ENCODE measurements around the gene AGAP1.

AGAP1 gene

GRCh38 chr2:235564884-235565530 lies 71.2 kb downstream of the AGAP1 start:
- DNase-seq (ENCODE audit: insufficient read length) (no peak), FAIRE-seq (no peak)
- TF ChIP-seq POLR2AphosphoS5 (IDR thresholded peaks at IDR 0.05; ENCODE audit: low read depth, low read length) (no peak), TAF1 (IDR thresholded peaks at IDR 0.05; ENCODE audit: borderline replicate concordance, low read depth, low read length) (no peak), POLR2A (IDR thresholded peaks at IDR 0.05; ENCODE audit: low read depth, low read length) (no peak)

- TF ChIP-seq POLR2AphosphoS5 (IDR thresholded peaks at IDR 0.05; ENCODE audit: low read depth, low read length): no peak
- TF ChIP-seq POLR2A (IDR thresholded peaks at IDR 0.05; ENCODE audit: low read depth, low read length): no peak
- no peak for DNase-seq (ENCODE audit: insufficient read length)
- FAIRE-seq: no peak
Measured at GRCh38 chr2:235566415-235566814, 72.6 kb downstream of the AGAP1 start.

- no peak for DNase-seq (ENCODE audit: insufficient read length)
- TF ChIP-seq POLR2AphosphoS5 (IDR thresholded peaks at IDR 0.05; ENCODE audit: low read depth, low read length) (no peak), POLR2A (IDR thresholded peaks at IDR 0.05; ENCODE audit: low read depth, low read length) (no peak), TAF1 (IDR thresholded peaks at IDR 0.05; ENCODE audit: borderline replicate concordance, low read depth, low read length) (no peak)
- FAIRE-seq: no peak
Measured at GRCh38 chr2:235566931-235567495, 73.2 kb downstream of the AGAP1 start.

GRCh38 chr2:235567842-235568241 lies 74.0 kb downstream of the AGAP1 start:
- FAIRE-seq: no peak
- no peak for DNase-seq (ENCODE audit: insufficient read length)
- TF ChIP-seq POLR2AphosphoS5 (IDR thresholded peaks at IDR 0.05; ENCODE audit: low read depth, low read length): no peak
- no peak for TF ChIP-seq POLR2A (IDR thresholded peaks at IDR 0.05; ENCODE audit: low read depth, low read length)
- TF ChIP-seq TAF1 (IDR thresholded peaks at IDR 0.05; ENCODE audit: borderline replicate concordance, low read depth, low read length): no peak

DNA sequence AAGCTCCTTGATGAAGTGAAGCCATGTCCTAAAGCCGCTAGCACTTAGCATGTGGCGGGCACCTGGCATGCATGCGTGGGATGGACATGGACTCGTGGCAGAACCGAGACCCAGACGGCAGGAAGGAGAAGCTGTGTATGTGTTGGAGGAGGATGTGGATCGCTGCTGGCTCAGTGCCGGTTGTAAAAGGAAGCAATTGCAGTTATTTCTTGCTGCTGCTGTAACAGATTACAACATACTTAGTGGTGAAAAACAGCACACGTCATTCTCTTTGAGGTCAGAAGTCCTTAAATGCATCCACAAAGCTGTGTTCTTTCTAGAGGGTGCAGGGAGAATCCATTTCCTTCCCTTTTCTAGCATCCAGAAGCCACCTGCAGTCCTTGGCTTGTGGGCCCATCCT lies 74.6 kb downstream of the AGAP1 start:
- no peak for FAIRE-seq
- DNase-seq (ENCODE audit: insufficient read length): no peak
- TF ChIP-seq TAF1 (IDR thresholded peaks at IDR 0.05; ENCODE audit: borderline replicate concordance, low read depth, low read length): no peak
- TF ChIP-seq POLR2A (IDR thresholded peaks at IDR 0.05; ENCODE audit: low read depth, low read length): no peak
- no peak for TF ChIP-seq POLR2AphosphoS5 (IDR thresholded peaks at IDR 0.05; ENCODE audit: low read depth, low read length)

- no peak for TF ChIP-seq POLR2A (IDR thresholded peaks at IDR 0.05; ENCODE audit: low read depth, low read length)
- TF ChIP-seq TAF1 (IDR thresholded peaks at IDR 0.05; ENCODE audit: borderline replicate concordance, low read depth, low read length): no peak
- no peak for TF ChIP-seq POLR2AphosphoS5 (IDR thresholded peaks at IDR 0.05; ENCODE audit: low read depth, low read length)
- no peak for DNase-seq (ENCODE audit: insufficient read length)
- no peak for FAIRE-seq
Measured at GRCh38 chr2:235569837-235570236, 76.0 kb downstream of the AGAP1 start.

GRCh38 chr2:235570256-235570655 lies 76.4 kb downstream of the AGAP1 start:
- FAIRE-seq (no peak), DNase-seq (ENCODE audit: insufficient read length) (no peak)

GRCh38 chr2:235570966-235571692 lies 77.3 kb downstream of the AGAP1 start:
- no peak for FAIRE-seq
- no peak for DNase-seq (ENCODE audit: insufficient read length)
- TF ChIP-seq POLR2A (IDR thresholded peaks at IDR 0.05; ENCODE audit: low read depth, low read length): no peak
- TF ChIP-seq POLR2AphosphoS5 (IDR thresholded peaks at IDR 0.05; ENCODE audit: low read depth, low read length): no peak
- TF ChIP-seq TAF1 (IDR thresholded peaks at IDR 0.05; ENCODE audit: borderline replicate concordance, low read depth, low read length): no peak

More at GRCh38 chr2:235570256-235570655, 76.4 kb downstream of the AGAP1 start:
- TF ChIP-seq TAF1 (IDR thresholded peaks at IDR 0.05; ENCODE audit: borderline replicate concordance, low read depth, low read length): no peak
- TF ChIP-seq POLR2A (IDR thresholded peaks at IDR 0.05; ENCODE audit: low read depth, low read length): no peak
- no peak for TF ChIP-seq POLR2AphosphoS5 (IDR thresholded peaks at IDR 0.05; ENCODE audit: low read depth, low read length)

DNA sequence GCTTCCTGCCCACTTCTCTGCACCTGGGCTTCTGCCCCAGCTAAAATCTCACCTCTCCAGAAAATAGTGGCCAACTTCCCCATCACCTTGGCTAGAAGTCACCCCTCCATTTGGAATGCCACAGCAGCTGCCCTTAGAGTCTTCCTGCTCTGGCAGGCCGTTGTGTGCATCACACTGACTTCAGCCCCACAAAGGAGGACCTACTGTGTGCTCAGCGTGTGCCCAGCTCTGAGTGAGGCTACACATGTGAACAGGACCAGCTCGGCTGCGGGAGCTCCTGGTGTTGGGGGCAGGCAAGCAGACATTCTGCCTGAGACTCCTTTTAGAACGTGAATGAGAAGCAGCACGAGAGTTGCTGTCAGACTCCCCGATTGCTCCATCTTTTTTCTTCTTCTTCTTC lies 78.7 kb downstream of the AGAP1 start:
- TF ChIP-seq POLR2AphosphoS5 (IDR thresholded peaks at IDR 0.05; ENCODE audit: low read depth, low read length): no peak
- no peak for TF ChIP-seq POLR2A (IDR thresholded peaks at IDR 0.05; ENCODE audit: low read depth, low read length)
- TF ChIP-seq TAF1 (IDR thresholded peaks at IDR 0.05; ENCODE audit: borderline replicate concordance, low read depth, low read length): no peak
- DNase-seq (ENCODE audit: insufficient read length): no peak
- FAIRE-seq: no peak

DNA sequence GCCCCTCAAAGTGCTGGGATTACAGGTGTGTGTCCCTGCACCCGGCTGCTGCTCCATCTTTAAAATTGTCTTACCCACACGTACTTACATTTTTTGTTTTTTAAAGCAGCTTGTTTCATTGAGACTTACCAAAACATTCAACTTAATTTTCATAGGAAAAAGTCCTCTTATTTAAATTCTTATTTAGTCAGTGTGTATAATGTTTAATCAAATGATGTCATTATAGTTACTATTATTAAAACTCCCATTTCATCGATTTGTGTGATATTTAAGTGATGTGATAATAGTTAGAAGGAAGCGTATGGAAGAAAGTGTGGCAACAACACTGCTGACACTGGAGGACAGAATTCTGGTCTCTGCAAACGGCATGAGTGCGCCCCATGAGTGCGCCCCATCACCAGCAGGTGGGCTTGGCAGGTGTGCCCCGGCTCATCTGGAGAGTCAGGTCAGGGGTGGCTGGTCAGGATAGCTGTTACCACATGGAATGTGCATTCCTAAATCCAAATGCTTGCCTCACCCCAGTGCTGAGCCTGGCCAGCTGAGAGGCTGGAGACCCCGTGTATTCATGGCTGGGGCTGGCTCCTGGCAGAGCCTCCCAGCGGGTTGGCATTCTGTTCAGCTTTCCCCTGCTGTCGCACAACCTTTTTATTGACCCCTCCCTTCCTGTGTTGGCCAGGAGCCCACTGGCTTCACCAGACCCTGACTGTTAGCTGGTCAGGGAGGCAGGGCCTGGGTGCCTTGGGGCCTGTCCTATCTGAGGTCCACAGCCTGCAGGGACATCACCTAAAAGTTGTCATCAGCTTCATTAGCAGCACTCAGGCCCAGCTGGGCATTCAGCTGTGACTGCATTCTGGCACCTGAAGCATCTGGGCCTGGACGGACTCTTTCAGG lies 79.7 kb downstream of the AGAP1 start:
- no peak for TF ChIP-seq POLR2AphosphoS5 (IDR thresholded peaks at IDR 0.05; ENCODE audit: low read depth, low read length)
- no peak for TF ChIP-seq TAF1 (IDR thresholded peaks at IDR 0.05; ENCODE audit: borderline replicate concordance, low read depth, low read length)
- no peak for TF ChIP-seq POLR2A (IDR thresholded peaks at IDR 0.05; ENCODE audit: low read depth, low read length)
- FAIRE-seq (no peak), DNase-seq (ENCODE audit: insufficient read length) (no peak)

DNA sequence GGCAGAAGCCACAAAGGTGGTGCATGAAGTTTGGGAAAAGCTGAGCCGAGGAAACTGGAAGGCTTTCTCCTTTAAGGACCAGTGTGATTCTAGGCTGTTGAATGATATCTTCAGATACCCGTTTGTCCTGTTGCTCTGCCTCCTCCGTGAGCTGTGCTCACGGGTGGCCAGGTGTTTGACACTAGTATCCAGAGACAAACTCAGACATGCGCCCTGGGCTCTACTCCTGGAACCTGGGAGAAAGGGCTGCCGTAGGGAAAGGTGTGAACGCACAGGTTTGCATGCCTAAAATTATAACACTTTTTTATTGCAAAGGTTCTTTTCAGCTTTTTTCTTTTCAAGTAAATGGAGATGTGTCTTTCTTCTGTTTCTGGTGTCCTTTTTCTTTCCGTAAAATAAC lies 81.6 kb downstream of the AGAP1 start:
- FAIRE-seq (no peak), DNase-seq (ENCODE audit: insufficient read length) (no peak)
- TF ChIP-seq POLR2A (IDR thresholded peaks at IDR 0.05; ENCODE audit: low read depth, low read length) (no peak), TAF1 (IDR thresholded peaks at IDR 0.05; ENCODE audit: borderline replicate concordance, low read depth, low read length) (no peak), POLR2AphosphoS5 (IDR thresholded peaks at IDR 0.05; ENCODE audit: low read depth, low read length) (no peak)

Data from GM12892 (cell line).